ENCODE measurements around the gene TMEM209.
"Not testable (repeated sequence)": the region's sequence is repeated elsewhere in the genome, so short reads cannot be mapped to it uniquely, and the experiment has no call there.

TMEM209 gene

GRCh38 chr7:130231792-130232191 lies 26.6 kb upstream of the TMEM209 start:
- TF ChIP-seq POLR2A (IDR thresholded peaks at IDR 0.05; ENCODE audit: low read depth, low read length) (no peak), POLR2AphosphoS5 (IDR thresholded peaks at IDR 0.05; ENCODE audit: low read depth, low read length) (no peak), PAX5 (IDR thresholded peaks at IDR 0.05; ENCODE audit: insufficient read depth, low read length, severe bottlenecking) (no peak), POU2F2 (IDR thresholded peaks at IDR 0.05; ENCODE audit: low read depth, low read length) (no peak), SPI1 (IDR thresholded peaks at IDR 0.05; ENCODE audit: low read depth, low read length) (no peak), TAF1 (IDR thresholded peaks at IDR 0.05; ENCODE audit: low read depth, low read length) (no peak)
- FAIRE-seq, result no peak
- no peak for DNase-seq (ENCODE audit: insufficient read length, low spot score)

- FAIRE-seq; DNase-seq (ENCODE audit: insufficient read length, low spot score): not testable (repeated sequence)
Measured at GRCh38 chr7:130229981-130230380, 24.8 kb upstream of the TMEM209 start.

- DNase-seq (ENCODE audit: insufficient read length, low spot score) (no peak), FAIRE-seq (no peak)
- TF ChIP-seq POLR2AphosphoS5 (IDR thresholded peaks at IDR 0.05; ENCODE audit: low read depth, low read length) (no peak), PAX5 (IDR thresholded peaks at IDR 0.05; ENCODE audit: insufficient read depth, low read length, severe bottlenecking) (no peak), POU2F2 (IDR thresholded peaks at IDR 0.05; ENCODE audit: low read depth, low read length) (no peak), SPI1 (IDR thresholded peaks at IDR 0.05; ENCODE audit: low read depth, low read length) (peak; percentile 38; the same call in 1 of the 2 replicates), TAF1 (IDR thresholded peaks at IDR 0.05; ENCODE audit: low read depth, low read length) (no peak), POLR2A (IDR thresholded peaks at IDR 0.05; ENCODE audit: low read depth, low read length) (no peak)
Measured at GRCh38 chr7:130228840-130229502, 23.8 kb upstream of the TMEM209 start.

- DNase-seq (ENCODE audit: insufficient read length, low spot score) (no peak), FAIRE-seq (no peak)
- TF ChIP-seq POLR2AphosphoS5 (IDR thresholded peaks at IDR 0.05; ENCODE audit: low read depth, low read length), result no peak
Measured at GRCh38 chr7:130227883-130228575, 22.8 kb upstream of the TMEM209 start.

DNA sequence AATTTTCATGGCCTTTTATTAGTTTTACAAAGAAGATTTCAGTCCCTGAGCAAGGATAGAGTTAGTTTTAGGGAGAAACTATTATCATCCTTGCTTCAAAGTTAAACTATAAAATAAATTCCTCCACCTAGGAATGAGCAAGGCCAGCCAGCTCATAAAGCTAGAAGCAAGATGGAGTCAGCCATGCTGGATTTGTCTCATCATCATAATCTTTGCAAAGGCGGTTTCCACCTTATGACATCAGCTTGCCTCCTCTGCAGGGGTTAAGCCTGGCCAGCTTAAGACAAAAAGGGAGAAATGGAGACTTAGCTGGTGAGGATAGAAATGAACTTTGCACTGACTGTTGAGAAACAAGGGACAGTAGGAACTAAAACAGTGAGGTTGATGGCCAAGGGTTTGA lies 21.1 kb upstream of the TMEM209 start:
- FAIRE-seq, result no peak
- no peak for TF ChIP-seq SPI1 (IDR thresholded peaks at IDR 0.05; ENCODE audit: low read depth, low read length)
- no peak for TF ChIP-seq POLR2AphosphoS5 (IDR thresholded peaks at IDR 0.05; ENCODE audit: low read depth, low read length)
- no peak for TF ChIP-seq POLR2A (IDR thresholded peaks at IDR 0.05; ENCODE audit: low read depth, low read length)
- TF ChIP-seq PAX5 (IDR thresholded peaks at IDR 0.05; ENCODE audit: insufficient read depth, low read length, severe bottlenecking), result no peak
- TF ChIP-seq TAF1 (IDR thresholded peaks at IDR 0.05; ENCODE audit: low read depth, low read length), result no peak

GRCh38 chr7:130224923-130225322 lies 19.7 kb upstream of the TMEM209 start:
- not testable (repeated sequence) for FAIRE-seq; DNase-seq (ENCODE audit: insufficient read length, low spot score)

More for the DNA sequence above, 21.1 kb upstream of the TMEM209 start:
- DNase-seq (ENCODE audit: insufficient read length, low spot score), result no peak

DNA sequence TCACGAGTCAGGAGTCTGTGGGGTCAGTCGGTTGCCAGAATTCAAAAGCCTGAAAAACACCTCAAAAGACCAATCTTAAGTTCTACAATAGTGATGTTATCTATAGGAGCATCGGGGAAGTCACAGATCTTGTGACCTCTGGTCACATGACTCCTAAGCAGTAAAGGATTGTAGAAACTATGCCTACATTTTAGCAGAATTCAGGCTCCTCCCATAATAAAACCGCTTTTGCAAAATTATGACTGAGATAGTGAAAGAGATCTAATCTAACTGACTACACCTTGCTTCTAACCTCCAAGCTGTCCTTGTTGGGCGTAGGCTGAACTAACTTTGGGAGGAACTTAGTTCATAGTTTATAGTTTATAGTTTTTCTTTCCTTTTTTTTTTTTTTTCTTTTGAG lies 19.0 kb upstream of the TMEM209 start:
- TF ChIP-seq POLR2A (IDR thresholded peaks at IDR 0.05; ENCODE audit: low read depth, low read length), result no peak
- no peak for TF ChIP-seq POU2F2 (IDR thresholded peaks at IDR 0.05; ENCODE audit: low read depth, low read length)
- no peak for TF ChIP-seq POLR2AphosphoS5 (IDR thresholded peaks at IDR 0.05; ENCODE audit: low read depth, low read length)
- TF ChIP-seq TAF1 (IDR thresholded peaks at IDR 0.05; ENCODE audit: low read depth, low read length), result no peak
- TF ChIP-seq PAX5 (IDR thresholded peaks at IDR 0.05; ENCODE audit: insufficient read depth, low read length, severe bottlenecking), result no peak
- DNase-seq (ENCODE audit: insufficient read length, low spot score) (no peak), FAIRE-seq (no peak)

- DNase-seq (ENCODE audit: insufficient read length, low spot score) (no peak), FAIRE-seq (peak; percentile 5)
- TF ChIP-seq SPI1 (IDR thresholded peaks at IDR 0.05; ENCODE audit: low read depth, low read length) (no peak), PAX5 (IDR thresholded peaks at IDR 0.05; ENCODE audit: insufficient read depth, low read length, severe bottlenecking) (no peak), POLR2A (IDR thresholded peaks at IDR 0.05; ENCODE audit: low read depth, low read length) (no peak), POU2F2 (IDR thresholded peaks at IDR 0.05; ENCODE audit: low read depth, low read length) (no peak), POLR2AphosphoS5 (IDR thresholded peaks at IDR 0.05; ENCODE audit: low read depth, low read length) (no peak), TAF1 (IDR thresholded peaks at IDR 0.05; ENCODE audit: low read depth, low read length) (no peak)
Measured at GRCh38 chr7:130223646-130224045, 18.4 kb upstream of the TMEM209 start.

- TF ChIP-seq POLR2A (IDR thresholded peaks at IDR 0.05; ENCODE audit: low read depth, low read length) (no peak), POU2F2 (IDR thresholded peaks at IDR 0.05; ENCODE audit: low read depth, low read length) (no peak), PAX5 (IDR thresholded peaks at IDR 0.05; ENCODE audit: insufficient read depth, low read length, severe bottlenecking) (no peak), POLR2AphosphoS5 (IDR thresholded peaks at IDR 0.05; ENCODE audit: low read depth, low read length) (no peak), TAF1 (IDR thresholded peaks at IDR 0.05; ENCODE audit: low read depth, low read length) (no peak), SPI1 (IDR thresholded peaks at IDR 0.05; ENCODE audit: low read depth, low read length) (no peak)
- DNase-seq (ENCODE audit: insufficient read length, low spot score) (no peak), FAIRE-seq (no peak)
Measured at GRCh38 chr7:130221746-130222145, 16.5 kb upstream of the TMEM209 start.

DNA sequence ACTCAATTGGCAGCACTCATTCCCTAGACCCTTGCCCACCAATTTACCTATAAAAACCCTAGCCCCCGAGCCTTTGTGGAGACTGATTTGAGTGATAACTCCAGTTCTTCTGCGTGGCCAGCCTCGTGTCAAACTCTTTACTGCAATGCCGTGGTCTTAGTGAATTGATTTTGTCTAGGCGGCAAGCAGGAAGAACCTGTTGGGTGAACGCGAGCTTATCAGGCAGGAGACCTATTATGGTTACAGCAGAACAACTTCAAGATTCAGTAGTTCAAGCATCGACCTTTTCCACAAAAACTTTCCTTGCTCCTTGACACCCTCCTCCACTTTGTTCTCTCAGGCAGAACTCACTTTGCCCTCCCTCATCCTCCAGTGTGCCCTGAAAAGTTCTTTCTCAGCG lies 14.7 kb upstream of the TMEM209 start:
- no peak for FAIRE-seq
- no peak for TF ChIP-seq POU2F2 (IDR thresholded peaks at IDR 0.05; ENCODE audit: low read depth, low read length)
- TF ChIP-seq SPI1 (IDR thresholded peaks at IDR 0.05; ENCODE audit: low read depth, low read length), result no peak
- no peak for TF ChIP-seq POLR2AphosphoS5 (IDR thresholded peaks at IDR 0.05; ENCODE audit: low read depth, low read length)
- TF ChIP-seq PAX5 (IDR thresholded peaks at IDR 0.05; ENCODE audit: insufficient read depth, low read length, severe bottlenecking), result no peak
- no peak for TF ChIP-seq TAF1 (IDR thresholded peaks at IDR 0.05; ENCODE audit: low read depth, low read length)
- TF ChIP-seq POLR2A (IDR thresholded peaks at IDR 0.05; ENCODE audit: low read depth, low read length), result no peak

More for the DNA sequence above, 14.7 kb upstream of the TMEM209 start:
- DNase-seq (ENCODE audit: insufficient read length, low spot score), result no peak
